Mucosa of descending colon (tissue), 3 donors: ENCODE data around the gene TPRKB. TPM values are rescaled to one million over a fixed set of nuclear protein-coding genes. Genes with fewer than 3 reads are reported as not detected.

Experiments used
- ATAC-seq: fragments of 200-7000 bp; cut with Tn5 transposase; one replicate; pipeline ENCODE4 v1.9.1; 2020; ENCODE audit warnings: mild to moderate bottlenecking, moderate library complexity
- DNase-seq, 3 donors: peaks; one replicate each; pipeline ENCODE4 v3.0.0-alpha.2; 2020
- H3K36me3 ChIP-seq: fragments of 200-600 bp; one replicate; pipeline ENCODE4 v1.8.0; 2021; ENCODE audit warnings: low read depth, mild to moderate bottlenecking
- H3K4me1 ChIP-seq: fragments of 200-600 bp; one replicate; pipeline ENCODE4 v1.8.0; 2021; ENCODE audit warnings: low read depth, mild to moderate bottlenecking
- H3K4me3 ChIP-seq: fragments of 200-600 bp; one replicate; pipeline ENCODE4 v1.8.0; 2021; ENCODE audit warnings: mild to moderate bottlenecking
- H3K9me3 ChIP-seq: fragments of 200-600 bp; one replicate; pipeline ENCODE4 v1.8.0; 2021; ENCODE audit warnings: mild to moderate bottlenecking
- intact Hi-C, 2 donors: fragments of 100-400 bp; cut with DNase I in 1 of 2; cut with micrococcal nuclease in 1 of 2; formaldehyde crosslinking; loops; one replicate each; pipeline versions ENCODE4 v1.11.0 to v1.11.1; 2022; cut with DNase I, micrococcal nuclease
- total RNA-seq, 3 donors: library from RNA; stranded (reverse); fragmentation: NEBNext Ultra II Directional in 2 of 3; extraction: Animal tissue kit (Norgen Biotek cat#: 25700) in 2 of 3; gene quantifications; one replicate each; pipeline versions ENCODE4 v1.2.1 to v1.2.4, GENCODE V29; 2021 to 2023
- TF ChIP-seq, protein P1 (sequence below): fragments of 200-600 bp; IDR thresholded peaks from one replicate; pipeline ENCODE4 v1.8.0; 2022; ENCODE audit warnings: antibody characterized with exemption, mild to moderate bottlenecking
- donor health status: DM: no; HTN: no; CAD: no; lungs with moderate emphysema.
- donor health status: DM: no; HTN: no; CAD: no.
- donor health status: DM: no; HTN: yes; CAD: no.

The TPRKB gene
- total RNA-seq, 3 donors from 2014 or later = 22.3 to 33.5 (median 23.9) TPM

DNA sequence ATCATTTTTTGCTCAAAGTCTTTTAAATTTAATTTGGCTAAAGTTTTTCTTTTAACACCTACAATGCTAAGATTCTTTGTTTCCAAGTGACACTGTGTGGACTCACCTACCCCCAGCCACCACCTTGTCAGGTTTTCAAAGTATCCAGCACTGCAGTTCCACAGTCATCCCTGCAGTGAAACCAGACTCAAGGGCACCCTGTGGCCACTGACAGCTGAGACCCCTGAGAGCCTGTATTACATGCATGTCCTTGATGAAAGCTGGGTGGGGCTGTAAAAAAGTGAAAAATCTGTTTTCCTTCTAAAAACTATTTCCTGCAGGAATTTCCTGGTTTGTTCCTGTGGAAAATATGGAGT lies 19.9 kb downstream of the TPRKB start:
- Histone ChIP-seq H3K4me1 (no peaks in the 10 kb centered on the region), H3K36me3 (no peaks in the 10 kb centered on the region), H3K4me3 (no peak overlapping the region), H3K9me3 (no peaks in the 10 kb centered on the region)
- peak; percentile 10 for ATAC-seq
- TF ChIP-seq, protein P1, sequence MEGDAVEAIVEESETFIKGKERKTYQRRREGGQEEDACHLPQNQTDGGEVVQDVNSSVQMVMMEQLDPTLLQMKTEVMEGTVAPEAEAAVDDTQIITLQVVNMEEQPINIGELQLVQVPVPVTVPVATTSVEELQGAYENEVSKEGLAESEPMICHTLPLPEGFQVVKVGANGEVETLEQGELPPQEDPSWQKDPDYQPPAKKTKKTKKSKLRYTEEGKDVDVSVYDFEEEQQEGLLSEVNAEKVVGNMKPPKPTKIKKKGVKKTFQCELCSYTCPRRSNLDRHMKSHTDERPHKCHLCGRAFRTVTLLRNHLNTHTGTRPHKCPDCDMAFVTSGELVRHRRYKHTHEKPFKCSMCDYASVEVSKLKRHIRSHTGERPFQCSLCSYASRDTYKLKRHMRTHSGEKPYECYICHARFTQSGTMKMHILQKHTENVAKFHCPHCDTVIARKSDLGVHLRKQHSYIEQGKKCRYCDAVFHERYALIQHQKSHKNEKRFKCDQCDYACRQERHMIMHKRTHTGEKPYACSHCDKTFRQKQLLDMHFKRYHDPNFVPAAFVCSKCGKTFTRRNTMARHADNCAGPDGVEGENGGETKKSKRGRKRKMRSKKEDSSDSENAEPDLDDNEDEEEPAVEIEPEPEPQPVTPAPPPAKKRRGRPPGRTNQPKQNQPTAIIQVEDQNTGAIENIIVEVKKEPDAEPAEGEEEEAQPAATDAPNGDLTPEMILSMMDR = no peak
- intact Hi-C loops = no loop called here
- no peak for DNase-seq

DNA sequence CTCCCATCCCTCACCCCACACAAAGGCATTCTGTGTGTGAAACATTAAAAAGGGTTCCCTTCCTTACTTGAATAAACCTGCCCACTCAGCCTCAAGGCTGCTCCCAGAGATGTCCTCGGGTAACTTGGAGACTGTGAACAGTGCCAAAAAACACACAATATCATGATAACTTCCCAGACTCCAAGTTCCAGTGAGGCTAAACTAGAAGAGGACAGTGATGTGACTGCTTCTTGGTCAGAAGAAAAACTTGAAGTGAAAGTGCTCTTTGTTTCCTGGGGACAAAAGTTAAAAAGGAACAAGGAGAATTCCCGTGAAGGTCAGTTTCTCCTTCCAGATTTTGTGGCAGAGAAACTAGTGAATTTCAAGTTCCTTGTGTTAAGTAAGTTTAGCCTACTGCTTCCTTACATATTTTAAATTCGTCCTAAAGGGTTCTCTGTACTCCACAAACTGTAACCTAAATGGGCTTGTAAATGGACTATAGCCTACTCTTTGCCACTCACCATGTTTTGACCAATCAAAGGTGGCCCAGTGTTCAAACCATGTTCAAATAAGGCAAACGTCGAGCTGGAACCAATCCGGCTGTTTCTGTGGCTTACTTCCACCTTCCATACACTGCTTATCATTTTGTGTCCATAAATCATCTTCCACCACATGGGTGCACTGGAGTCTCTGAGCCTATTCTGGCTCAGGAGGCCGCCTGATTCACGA lies 20.4 kb downstream of the TPRKB start:
- peak; percentile 97 for ATAC-seq
- Histone ChIP-seq H3K4me1 (no peaks in the 10 kb centered on the region), H3K36me3 (no peaks in the 10 kb centered on the region), H3K9me3 (no peaks in the 10 kb centered on the region), H3K4me3 (no peak overlapping the region)
- peak in 1 of 3 donors; percentile 63 for DNase-seq
- TF ChIP-seq, protein P1 = no peak
- intact Hi-C loops = no loop called here

DNA sequence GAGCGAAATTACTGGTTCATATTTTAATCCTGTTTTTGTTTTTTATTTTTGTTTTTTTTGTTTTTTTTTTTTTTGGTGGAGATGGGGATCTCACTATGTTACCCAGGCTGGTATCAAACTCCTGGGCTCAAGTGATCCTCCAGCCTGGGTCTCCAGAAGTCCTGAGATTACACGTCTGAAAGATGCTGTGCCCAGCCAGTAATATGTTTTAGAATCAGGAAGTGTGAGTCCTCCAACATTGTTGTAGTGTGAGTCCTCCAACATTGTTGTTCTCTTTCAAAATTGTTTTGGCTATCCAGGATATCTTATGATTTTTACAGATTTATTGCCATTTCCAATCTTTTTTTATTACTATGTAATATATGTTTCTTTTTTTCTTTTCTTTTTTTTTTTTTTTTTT lies 23.1 kb downstream of the TPRKB start:
- Histone ChIP-seq H3K36me3 (no peaks in the 10 kb centered on the region), H3K9me3 (no peaks in the 10 kb centered on the region), H3K4me3 (no peak overlapping the region), H3K4me1 (no peaks in the 10 kb centered on the region)
- intact Hi-C loops = no loop called here
- no peak for DNase-seq
- no peak for ATAC-seq
- TF ChIP-seq, protein P1 = no peak

DNA sequence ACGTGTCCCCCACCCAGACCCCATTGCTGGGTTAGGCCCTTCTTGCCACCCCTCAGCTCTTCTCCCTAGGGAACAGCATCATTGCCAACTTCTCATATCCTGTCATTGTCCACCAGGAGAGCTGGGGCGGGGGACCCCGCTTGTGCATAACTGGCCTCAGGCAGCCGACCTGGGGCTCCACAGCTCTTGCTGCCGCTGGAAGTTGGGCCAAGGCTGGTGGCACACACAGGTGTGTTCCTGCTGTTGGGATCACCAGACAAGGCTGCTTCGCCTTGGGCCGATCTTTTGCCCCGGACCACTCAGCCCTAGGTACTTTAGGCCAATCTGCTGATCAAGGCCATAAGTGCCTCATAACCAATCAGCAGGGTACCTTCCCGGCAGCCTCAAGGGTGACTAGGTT lies 28.6 kb downstream of the TPRKB start:
- no peaks in the 10 kb centered on the region for H3K9me3 ChIP-seq
- TF ChIP-seq, protein P1 = no peak
- no peaks in the 10 kb centered on the region for H3K36me3 ChIP-seq
- DNase-seq = no peak
- no peak for ATAC-seq
- H3K4me1 ChIP-seq = peaks cover 12% of the 10 kb centered on the region
- no peak overlapping the region for H3K4me3 ChIP-seq
- intact Hi-C loops = no loop called here

DNA sequence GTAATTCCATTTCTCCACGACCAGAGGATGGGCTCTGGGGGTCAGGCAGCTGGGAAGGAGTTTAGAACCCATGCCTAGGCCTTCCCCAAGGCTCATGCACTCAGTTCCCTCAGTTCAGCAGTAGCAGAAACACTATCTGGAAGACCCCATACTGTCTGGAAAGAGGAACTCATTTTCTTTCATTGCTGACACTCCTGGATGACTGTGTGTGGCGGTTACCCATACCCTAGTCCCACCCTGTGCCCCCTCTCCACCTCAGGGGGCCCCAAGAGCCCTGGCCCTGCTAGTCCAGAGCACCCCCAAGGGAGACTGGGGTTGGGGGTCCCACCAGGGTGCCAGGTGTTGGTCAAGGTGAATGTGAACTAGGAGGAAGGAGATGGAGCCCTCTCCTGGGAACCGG lies 29.5 kb downstream of the TPRKB start:
- no peak for ATAC-seq
- intact Hi-C loops = no loop called here
- TF ChIP-seq, protein P1 = no peak

DNA sequence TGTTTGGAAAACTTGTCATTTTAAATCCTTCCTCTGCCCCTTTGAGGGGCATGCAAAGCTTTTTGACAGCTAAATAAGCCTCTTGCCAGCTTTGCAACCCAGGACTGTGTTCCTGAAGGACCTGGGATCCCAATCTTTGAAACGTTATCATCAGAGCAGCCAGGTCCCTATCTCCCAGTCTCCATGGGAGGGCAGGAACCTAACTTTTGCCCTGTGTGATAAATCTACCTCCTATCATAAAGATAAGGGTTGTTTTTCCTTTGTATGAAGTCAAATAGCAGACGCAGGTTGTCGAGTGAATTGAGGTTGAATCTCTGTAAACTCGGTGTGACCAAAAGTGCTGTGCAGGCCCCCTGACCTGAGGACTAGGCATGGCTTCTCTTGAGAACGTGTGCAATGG lies 30.1 kb downstream of the TPRKB start:
- DNase-seq = no peak
- TF ChIP-seq, protein P1 = no peak
- ATAC-seq = peak; percentile 54
- H3K36me3 ChIP-seq = no peaks in the 10 kb centered on the region
- peaks cover 14% of the 10 kb centered on the region for H3K4me1 ChIP-seq
- no peaks in the 10 kb centered on the region for H3K9me3 ChIP-seq
- no peak overlapping the region for H3K4me3 ChIP-seq
- intact Hi-C loops = no loop called here

More for the DNA sequence above, 29.5 kb downstream of the TPRKB start:
- Histone ChIP-seq H3K4me3 (no peak overlapping the region), H3K9me3 (no peaks in the 10 kb centered on the region), H3K36me3 (no peaks in the 10 kb centered on the region), H3K4me1 (peaks cover 12% of the 10 kb centered on the region)
- DNase-seq = no peak
